Brain microvascular endothelial cell (primary cell): ENCODE measurements around the gene TEDC1.

Source experiments
- DNase-seq: peaks from one replicate; pipeline ENCODE4 v3.0.0-alpha.2; 2020
- H3K27ac ChIP-seq: fragments of 250-450 bp; sonication (Bioruptor Pico); 2 replicates; pipeline ENCODE4 v1.5.1; 2020; ENCODE audit warnings: mild to moderate bottlenecking, moderate library complexity
- H3K27me3 ChIP-seq: fragments of 250-450 bp; sonication (Bioruptor Pico); replicated peaks from 2 replicates; pipeline ENCODE4 v1.5.1; 2020; ENCODE audit warnings: mild to moderate bottlenecking
- H3K36me3 ChIP-seq: fragments of 250-450 bp; sonication (Bioruptor Pico); replicated peaks from 2 replicates; pipeline ENCODE4 v1.5.1; 2020; ENCODE audit warnings: mild to moderate bottlenecking
- H3K4me3 ChIP-seq: 2 replicates; pipeline ENCODE4 v1.5.1; 2011; ENCODE audit warnings: low read depth, mild to moderate bottlenecking, control low read depth, low read length, moderate library complexity
- CTCF ChIP-seq: IDR thresholded peaks from 2 replicates; pipeline ENCODE4 v1.5.1; 2011; ENCODE audit warnings: low read depth, mild to moderate bottlenecking, moderate library complexity, low read length, control low read depth, inconsistent platforms; ENCODE audit errors: missing control alignments
- in situ Hi-C: cut with HindIII; loops from 2 replicates; pipeline ENCODE4 v1.10.0; 2017; ENCODE audit warnings: low sequenced_read_pairs, low pct_ligation_motif_present

Gene TEDC1

GRCh38 chr14:105488781-105489541 is 2.1 kb upstream of the TEDC1 start:
- DNase-seq: no peak
- H3K27ac ChIP-seq: no peak overlapping the region
- no peak for TF ChIP-seq CTCF
- in situ Hi-C loops: no loop called here
- no peaks in the 10 kb centered on the region for H3K36me3 ChIP-seq
- no peak overlapping the region for H3K4me3 ChIP-seq
- H3K27me3 ChIP-seq: peaks cover 19% of the 10 kb centered on the region

GRCh38 chr14:105489542-105490266 is 1.3 kb upstream of the TEDC1 start:
- peak; percentile 79 for TF ChIP-seq CTCF
- DNase-seq: peak; percentile 68
- Histone ChIP-seq H3K27me3 (peaks cover 19% of the 10 kb centered on the region), H3K36me3 (no peaks in the 10 kb centered on the region), H3K27ac (peak overlapping the region; percentile 56), H3K4me3 (peak overlapping the region; percentile 60)
- in situ Hi-C loops: no loop called here

- no peak for TF ChIP-seq CTCF
- Histone ChIP-seq H3K4me3 (peak overlapping the region; percentile 60), H3K27ac (peak overlapping the region; percentile 56), H3K36me3 (no peaks in the 10 kb centered on the region), H3K27me3 (peaks cover 19% of the 10 kb centered on the region)
- DNase-seq: no peak
- in situ Hi-C loops: no loop called here
Observed at GRCh38 chr14:105490267-105490571, 827 bp upstream of the TEDC1 start.

- no peak for TF ChIP-seq CTCF
- Histone ChIP-seq H3K4me3 (peak overlapping the region; percentile 63), H3K27ac (peak overlapping the region; percentile 61), H3K36me3 (no peaks in the 10 kb centered on the region), H3K27me3 (peaks cover 15% of the 10 kb centered on the region)
- DNase-seq: no peak
- in situ Hi-C loops: no loop called here
Observed at GRCh38 chr14:105491366-105491973, 424 bp downstream of the TEDC1 start.

GRCh38 chr14:105492031-105492970 is 1.3 kb downstream of the TEDC1 start:
- H3K4me3 ChIP-seq: no peak overlapping the region
- TF ChIP-seq CTCF: no peak
- H3K36me3 ChIP-seq: no peaks in the 10 kb centered on the region
- no peak for DNase-seq
- H3K27ac ChIP-seq: no peak overlapping the region
- in situ Hi-C loops: no loop called here
- H3K27me3 ChIP-seq: peaks cover 8% of the 10 kb centered on the region
